ENCODE measurements around the gene CREB3L2.
"Not testable (repeated sequence)": the region's sequence is repeated elsewhere in the genome, so short reads cannot be mapped to it uniquely, and the experiment has no call there.

Gene CREB3L2

DNA sequence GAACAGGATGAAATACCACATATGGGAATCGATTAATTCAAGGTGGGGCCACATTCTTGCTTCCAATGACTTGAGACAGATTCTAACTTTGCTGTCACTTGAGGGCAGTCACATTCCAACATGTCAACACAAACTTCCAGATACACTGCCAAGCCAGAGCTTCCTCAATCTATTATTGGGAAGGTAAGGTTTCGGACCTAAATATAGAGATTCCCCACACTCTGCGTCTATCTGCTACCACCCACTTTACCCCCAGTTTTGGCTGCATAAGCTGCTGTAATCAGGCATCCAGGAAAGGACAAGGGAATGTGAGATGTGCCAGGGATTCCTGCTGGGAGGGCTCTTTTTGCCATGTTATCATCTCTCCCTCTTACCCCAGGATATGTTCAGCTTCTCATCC, 134.6 kb downstream of the CREB3L2 start:
- no peak for DNase-seq

DNA sequence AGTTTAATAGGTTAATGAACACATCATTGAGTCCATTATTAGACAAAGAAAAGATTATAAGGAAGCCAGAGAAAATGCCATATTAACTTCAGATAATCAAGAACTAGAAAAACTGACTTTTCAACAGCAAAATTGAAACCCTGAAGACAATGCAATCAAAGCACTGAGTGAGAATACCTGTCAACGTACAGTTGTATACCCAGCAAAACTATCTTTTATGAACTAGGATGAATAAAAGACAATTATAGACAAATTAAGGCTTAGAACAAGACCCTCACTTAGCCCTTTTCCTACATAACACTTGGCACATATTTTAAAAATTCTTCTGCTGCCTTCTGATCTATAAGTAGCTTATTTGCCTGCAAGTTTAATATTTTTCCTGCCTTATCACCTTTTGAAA, 136.1 kb downstream of the CREB3L2 start:
- no peak for DNase-seq

DNA sequence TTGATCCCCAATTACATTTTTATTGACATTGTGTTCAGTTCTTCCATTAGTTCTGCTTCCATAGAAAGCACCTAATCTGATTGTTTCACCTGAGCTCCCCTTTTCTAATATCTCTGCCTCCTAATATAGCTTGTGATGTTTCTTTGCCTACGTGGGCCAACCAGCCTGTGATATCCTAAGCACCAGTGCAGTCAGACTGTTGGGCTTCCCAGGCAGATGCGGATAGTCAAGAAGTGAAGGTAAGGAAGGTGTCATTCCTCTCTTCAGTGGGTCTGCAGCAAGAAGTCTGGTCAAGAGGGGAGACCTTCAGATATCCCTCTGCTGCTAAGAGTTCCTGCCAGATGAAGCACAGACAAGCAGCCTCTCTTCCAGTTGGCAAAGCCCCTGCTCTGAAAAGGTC, 138.9 kb downstream of the CREB3L2 start:
- DNase-seq: no peak

DNA sequence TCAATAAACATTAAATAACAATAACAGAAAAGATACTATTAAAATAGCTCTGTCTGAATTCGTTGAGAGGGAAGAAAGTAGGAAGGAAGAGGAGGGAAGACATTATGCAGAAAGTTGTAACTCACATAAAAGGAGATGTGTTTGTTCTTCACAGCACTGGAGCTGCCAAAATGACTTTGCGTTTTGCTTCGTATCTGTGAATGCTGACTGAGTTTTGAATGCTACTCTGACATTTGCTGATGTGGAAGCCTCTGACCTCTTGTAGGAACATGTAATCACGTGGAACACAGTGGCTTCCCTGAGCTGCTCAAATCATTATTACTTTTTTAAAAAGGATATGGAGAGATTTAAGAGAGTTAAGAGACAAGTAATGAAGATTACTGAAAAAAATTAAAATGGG, 139.5 kb downstream of the CREB3L2 start:
- no peak for DNase-seq

DNA sequence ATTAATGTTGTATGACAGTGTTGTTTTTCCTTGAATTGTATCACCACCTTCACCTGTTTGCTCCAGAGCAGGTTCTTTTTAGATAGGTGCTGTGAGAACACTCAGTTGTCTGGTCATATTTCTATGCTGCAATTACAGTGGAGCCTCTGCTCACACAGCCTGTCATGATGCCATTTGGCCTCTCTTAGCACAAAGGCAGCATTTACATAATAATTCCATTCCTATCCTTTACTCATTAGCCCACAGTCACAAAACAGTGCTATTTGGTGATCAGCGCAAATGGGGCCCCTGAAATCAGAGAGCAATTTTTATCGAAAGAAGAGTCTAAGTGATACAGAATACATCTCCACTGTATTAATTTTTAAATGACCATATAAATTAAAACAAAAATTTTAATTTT, 141.3 kb downstream of the CREB3L2 start:
- DNase-seq: no peak

DNA sequence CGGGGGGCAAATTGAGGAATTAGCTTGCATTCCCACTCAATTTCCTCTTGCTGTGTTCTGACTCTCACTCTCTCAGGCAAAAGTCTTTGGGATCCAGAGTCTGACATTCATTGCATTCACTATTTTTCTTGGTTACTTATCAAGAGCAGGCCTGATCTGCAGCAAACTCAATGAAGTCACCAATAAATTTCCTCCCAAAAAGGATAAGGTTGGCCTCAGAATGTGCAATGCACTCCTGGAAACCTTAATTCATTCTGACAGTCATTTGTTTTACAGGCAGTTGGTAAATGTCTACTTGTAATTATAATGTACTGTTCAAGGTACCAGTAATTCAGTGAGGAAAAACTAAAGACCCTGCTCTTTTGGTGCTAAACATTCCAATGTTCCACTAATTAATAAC, 148.8 kb downstream of the CREB3L2 start:
- DNase-seq: no peak

DNA sequence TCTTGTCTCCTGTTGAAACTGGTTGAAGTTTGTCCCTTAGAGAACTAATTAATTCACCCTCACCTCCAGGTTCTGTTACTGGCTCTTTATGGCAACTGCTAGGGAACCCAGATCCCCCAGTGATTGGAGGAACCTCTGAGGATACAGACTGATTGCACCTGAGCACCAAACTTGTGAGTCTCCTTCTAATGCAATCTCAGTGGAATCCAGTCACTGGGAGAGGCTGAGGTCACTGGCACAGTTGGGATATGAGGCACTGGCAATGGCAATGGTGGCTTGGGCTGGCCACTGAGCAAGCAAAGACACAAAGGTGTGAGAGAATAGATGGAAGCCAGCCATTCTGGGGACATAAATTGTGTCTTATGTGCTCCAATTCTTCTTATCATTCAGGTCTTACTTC, 149.8 kb downstream of the CREB3L2 start:
- DNase-seq: no peak

DNA sequence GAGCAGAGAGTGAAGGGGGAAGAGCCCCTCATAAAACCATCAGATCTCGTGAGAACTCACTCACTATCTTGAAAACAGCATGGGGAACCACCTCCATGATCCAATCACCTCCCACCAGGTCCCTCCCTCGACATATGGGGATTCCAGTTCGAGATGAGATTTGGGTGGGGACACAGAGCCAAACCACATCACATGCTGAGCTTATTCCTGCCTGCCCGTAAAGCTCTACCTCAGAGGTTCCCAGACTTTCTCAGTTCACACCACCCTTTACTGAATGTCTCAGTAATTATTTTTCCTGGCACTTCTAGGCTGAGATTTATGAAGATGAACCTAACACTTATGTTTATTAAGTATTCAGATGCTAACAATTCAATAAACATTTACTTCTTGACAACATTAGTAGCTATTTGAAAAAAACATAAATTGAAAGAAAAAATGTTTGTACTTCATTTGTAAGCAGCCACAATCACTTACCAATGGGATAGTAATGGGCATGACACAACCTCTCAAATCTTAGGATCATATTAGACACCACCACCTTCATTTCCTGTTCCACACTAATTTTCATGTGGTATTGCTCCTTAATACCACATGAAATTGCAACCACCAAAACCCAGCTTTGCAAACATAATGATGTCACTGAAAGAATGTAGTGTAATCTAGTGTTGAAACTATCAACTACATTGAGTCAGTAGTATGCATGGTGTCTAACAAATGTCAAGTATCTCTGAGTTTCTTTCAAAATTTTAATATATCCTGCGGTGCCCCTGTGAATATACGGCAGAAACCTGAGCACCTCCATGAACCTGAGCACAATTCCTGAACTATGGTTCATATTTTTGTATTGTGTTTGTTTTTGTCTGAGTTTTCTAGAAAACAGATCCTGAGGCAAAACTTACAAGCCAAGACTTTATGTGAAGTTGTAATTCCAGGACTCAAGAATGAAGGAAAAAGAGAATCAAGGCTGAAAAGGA, 150.6 kb downstream of the CREB3L2 start:
- DNase-seq: no peak

DNA sequence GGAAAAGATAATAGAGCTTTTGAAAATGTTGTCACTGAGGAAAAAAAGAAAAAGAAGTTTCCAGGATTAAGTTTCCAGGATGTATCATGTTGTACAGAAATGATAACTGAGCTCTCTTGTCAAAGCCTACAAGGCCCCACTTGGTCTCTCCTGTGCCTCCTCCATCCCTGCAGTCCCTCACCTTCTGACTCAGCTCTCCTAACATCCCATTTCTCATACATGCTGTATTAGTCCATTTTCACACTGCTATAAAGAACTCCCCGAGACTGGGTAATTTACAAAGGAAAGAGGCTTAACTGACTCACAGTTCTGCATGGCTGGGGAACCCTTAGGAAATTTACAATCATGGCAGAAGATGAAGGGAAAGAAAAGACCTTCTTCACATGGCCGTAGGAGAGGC, 151.3 kb downstream of the CREB3L2 start:
- no peak for DNase-seq

DNA sequence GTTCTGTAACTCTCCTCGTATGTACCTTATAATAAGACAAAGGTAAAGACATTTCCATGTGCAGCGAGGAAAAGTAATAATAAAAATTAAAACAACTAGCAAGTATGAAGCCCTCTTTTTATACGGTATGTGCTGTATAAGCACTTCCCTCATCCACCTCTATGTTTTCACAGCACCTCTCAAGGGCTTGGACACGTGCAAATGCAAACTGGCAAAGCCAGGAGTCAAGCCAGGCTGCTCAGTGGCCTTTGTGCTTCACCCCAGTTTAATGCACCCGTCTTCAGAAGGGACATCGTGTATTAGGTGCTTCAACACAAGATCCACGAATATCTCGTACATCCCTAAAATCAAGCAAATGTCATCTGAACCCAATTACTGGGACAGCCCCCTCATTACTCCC, 153.8 kb downstream of the CREB3L2 start:
- DNase-seq: no peak

DNA sequence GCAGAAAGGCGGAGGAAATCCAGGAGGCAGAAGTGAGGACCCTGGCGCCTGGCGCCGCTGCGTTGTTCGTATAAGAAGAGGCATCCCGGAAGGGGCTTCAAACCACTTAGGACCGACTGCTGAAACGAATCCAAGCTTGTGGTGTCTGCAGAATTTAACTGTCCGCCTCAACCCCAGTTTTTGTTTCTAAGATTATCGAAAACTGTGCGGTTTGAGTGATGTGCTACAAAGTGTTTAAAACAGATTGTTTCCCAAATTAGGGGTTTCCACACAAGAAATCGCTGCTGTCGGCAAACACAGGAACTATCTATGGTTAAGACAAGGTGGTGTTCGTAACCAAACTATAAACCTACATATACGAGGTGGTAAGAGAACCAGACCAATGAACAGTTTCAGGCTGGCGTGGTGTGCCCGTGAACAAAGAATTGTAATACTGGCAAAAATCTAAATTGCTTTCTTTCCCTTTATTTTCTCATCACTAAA, 154.3 kb downstream of the CREB3L2 start:
- no peak for DNase-seq

DNA sequence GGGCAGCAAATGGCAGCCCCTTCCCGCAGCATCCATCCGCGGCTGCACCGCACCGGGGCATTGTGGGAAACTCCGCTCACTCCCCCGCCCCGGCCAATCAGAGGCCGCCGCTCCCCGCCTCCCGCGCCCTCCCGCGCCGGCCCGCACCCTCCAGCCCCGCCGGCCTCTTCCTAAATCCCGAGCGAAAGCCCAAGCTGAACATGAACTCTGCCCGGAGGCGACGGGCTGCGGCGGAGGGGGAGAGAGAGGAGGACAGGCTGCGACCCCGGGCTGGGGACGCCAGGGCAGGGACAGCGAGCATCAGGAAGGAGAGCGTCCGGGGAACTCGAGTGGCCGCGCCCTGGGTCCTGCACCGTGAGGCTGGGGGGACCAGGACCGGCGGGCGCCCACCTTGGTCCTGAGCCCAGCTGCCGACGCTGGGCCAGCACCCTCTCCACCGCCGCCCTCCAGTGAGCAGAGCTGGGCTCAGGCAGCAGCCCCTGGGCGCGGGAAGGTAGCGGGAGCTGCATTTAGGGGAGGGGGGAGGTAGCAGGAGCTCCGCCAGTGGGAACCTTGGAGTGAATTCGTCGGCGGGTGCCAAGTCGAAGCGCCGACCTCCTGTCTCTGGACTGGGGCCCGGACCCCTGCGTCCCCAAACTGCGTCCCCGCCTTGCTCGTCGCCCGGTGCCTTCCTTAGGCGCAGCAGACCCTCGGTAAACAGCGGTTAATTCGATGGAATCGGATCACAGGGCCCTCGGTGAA, 154.9 kb downstream of the CREB3L2 start, which contains the start of gene DGKI:
DGKI (minus strand) TSS at position 148 of the 741 bp plus-strand sequence.
- no peak for DNase-seq

DNA sequence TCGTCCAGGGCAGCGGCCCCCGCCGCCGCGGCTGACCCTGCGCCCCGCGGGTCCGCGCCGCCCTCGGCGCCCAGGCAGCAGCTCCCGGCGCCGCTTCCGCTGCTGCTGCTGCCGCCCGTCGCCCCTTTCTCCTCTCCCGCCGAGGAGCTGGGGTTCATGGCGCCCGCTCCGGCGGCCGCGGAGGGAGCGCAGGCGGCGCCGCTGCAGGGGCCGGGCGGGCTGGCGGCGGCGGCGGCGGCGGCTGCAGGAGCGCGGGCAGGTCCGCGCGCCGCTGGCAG, 155.4 kb downstream of the CREB3L2 start:
- peak; percentile 3 for DNase-seq

DNA sequence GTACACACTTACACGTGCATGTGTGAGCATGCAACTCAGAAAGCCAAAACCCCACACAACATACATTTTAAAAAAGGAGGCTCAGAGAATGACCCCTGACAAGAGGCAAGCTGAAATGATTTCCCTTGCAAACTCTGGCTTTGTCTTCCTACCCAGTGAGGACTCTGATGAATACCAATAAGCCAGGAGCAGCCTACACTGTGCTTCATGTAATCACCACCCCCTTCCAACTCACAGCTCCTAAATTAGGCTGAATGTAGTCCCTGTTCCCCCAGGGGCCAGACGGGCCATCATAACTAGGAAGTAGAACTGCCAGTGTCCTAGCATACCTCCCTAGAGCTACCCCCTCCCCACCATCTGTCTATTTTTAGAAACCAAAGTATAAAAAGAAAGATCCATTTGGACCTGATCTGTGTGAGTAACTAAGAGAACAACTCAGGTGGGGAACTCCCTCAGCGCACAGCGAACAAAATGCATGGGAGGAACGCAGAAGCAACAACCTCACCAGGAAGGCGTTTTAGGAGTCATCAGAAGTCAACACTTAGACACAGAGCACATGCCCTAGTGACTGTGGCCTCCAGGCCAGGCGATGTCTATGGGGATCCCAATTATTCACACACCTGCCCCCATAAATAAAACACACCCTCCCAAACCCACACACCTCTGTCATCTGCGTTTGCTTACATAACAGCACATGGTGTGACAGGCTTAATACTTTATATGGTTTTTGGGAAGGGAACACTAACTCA, 157.0 kb downstream of the CREB3L2 start:
- DNase-seq: no peak

DNA sequence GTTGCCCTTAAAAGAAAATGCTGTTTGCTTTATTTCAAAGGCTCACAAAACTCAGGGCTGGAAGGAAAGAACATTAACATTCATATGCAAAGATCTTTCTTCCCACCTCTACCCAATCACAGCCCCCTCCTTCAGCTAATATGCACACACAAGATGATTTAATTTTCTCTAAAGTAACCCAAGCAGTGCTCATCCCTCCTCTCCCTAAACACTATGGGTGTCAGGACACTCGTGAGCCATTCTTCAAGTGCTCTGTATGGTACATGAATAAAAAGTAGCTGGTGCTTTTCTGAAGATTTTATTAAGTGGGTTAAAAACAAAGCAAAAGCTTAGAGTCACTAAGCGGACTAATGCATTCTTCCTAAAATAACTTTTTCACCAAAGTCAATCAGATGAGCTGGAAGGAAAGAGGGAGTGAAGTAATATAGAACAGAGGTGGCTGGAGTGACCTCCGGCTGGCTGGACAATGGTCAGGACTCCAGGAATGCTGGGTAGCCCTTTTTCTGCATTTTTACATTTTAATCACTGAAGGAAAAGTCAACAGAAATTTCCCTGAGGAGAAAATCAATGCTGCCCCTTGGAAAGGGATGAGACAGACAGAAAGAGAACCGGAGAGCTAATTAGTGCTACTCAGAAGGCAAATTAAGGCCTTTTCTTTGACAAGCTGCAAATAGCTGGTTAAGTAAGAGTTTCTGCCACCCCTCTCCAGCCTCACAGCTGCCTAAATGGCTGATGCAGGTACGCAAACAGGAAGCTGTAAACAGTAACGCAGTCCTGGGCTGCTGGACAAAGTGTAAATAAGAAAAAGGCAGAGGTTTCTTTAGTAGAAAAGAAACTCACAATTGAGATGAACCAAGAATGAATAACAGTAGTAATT, 161.7 kb downstream of the CREB3L2 start:
- DNase-seq: no peak

DNA sequence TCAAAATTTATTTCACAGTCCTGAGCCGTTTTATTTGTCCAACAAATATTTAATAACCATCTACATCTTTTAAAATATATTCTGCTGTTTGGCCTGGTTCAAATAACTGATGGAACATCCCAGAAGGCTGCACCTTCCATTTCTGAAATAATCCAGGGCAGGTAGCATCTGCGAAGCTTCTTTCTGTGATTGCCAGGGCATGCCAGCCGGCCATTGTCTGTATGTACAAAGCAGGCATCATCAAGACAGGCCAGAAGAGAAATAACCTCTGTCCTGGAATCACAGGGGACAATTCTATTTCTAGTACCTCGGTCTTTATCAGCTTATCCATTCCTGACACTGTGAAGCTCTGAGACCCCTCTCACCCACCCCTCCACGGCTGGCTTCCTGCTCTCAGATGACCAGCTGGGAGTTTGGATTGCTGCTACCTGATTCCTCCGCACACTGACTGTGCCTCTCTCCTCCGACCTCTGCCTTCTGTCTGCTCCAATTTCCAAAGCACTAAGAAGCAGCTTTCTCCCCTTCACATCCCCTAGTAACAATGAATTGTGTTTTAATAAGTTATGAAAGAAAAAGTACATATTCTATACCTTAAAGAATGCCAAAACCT, 163.1 kb downstream of the CREB3L2 start:
- DNase-seq: no peak

DNA sequence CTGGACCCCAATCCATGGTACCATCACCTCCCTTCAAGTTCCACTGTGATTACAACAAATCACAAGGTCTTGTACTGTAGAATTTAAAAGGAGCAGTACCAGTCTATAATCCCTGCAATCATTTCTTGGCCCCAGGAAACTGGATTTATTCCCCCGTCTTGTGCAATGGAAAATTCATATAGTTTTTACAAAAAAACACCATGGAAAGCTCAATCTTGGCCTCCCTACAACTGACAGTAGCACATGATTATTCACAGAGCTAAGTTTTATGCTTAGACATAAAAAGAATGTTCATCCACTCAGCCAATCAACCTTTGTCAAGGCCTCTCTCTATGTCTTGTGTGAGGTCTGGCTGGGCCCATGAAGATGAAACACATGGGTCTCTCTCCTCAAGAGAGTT, 165.3 kb downstream of the CREB3L2 start:
- no peak for DNase-seq

DNA sequence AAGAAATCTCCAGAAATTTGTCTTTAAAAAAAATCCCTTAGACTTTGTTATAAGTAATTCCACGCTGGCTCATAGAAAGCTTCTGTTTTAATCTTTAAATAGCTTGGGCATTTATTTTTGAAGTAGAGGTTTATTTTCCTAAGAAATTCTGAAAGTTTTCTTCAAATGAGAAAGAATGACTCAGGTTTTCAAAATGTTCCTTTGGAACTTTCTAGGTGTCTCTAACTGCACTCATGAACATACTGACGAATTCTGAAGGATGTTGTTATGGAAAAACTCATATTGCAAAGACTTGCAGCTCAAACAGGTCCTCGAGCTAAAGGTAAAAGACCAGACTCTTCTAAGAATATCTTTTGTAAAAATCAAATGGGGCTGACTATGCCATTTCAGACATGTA, 165.8 kb downstream of the CREB3L2 start:
- DNase-seq: no peak

DNA sequence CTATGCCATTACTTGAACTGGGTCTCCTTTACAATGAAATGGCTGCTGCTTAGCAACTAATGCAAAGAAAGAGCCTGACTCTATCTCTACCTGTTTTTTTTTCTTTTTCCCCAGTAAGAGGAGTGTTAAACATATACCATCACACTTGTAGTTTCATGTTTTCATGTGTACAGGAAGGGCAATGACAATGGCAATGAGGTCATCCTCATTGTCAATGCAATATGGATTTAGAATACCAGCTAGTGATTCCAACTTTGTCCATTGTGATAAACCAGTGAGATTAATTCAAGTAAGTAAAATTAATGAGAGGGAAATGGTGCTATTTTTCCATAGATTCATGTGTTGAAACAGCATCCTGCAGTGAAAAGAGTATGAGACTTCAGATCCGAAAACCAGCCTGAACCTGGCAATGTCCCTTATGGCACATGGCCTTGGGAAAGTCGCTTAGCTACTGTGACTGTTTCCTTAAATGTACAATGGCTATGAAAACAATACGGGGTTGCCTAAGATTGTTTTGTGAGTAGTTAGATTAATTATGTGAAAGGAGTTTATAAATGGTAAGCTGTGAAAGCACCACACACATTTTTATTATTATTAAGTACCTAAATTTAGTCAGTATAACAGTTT, 166.3 kb downstream of the CREB3L2 start:
- DNase-seq: no peak

DNA sequence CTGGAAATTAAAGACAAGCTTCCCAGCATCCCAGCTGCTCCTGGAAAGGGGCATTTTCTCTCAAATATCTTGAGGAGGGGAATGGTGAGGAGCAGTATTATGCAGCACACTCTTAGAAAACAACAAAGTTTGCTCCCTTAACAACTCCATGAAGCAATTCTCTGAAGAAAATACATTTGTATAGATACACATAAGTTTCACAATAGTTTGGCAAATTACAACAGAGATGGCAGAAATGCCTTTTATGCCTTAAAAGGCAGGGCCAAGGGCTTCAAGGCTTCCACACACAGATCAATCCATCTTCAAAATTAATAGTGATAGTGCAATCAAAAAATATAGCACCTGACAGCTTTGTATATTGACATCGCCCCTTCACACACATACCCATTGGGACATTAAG, 167.3 kb downstream of the CREB3L2 start:
- DNase-seq: no peak

DNA sequence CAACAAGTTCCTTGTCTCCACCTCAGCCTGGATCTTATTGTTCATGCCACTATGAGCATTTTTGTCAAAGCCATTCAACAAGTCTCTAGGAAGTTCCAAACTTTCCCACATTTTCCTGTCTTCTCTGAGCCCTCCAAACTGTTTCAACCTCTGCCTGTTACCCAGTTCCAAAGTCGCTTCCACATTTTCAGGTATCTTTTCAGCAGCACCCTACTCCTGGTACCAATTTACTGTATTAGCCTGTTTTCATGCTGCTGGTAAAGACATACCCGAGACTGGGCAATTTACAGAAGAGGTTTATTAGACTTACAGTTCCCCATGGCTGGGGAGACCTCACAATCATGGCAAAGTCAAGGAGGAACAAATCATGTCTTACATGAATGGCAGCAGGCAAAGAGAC, 168.9 kb downstream of the CREB3L2 start:
- DNase-seq: not testable (repeated sequence)
